PC-3 (cell line): ENCODE measurements around the gene TMUB1.

ENCODE experiments used
- EZH2 ChIP-seq: fragments of 300-600 bp; sonication (generic); IDR thresholded peaks from one replicate; pipeline ENCODE4 v1.6.1; 2017; ENCODE audit warnings: antibody characterized with exemption, mild to moderate bottlenecking, low read length; ENCODE audit not compliant: unreplicated experiment
- TF ChIP-seq, protein P1 (sequence below): fragments of 300-600 bp; sonication (generic); conservative IDR thresholded peaks from 2 replicates; pipeline ENCODE4 v1.5.1; 2017; ENCODE audit warnings: antibody characterized with exemption, low read depth, mild to moderate bottlenecking, low read length

DNA sequence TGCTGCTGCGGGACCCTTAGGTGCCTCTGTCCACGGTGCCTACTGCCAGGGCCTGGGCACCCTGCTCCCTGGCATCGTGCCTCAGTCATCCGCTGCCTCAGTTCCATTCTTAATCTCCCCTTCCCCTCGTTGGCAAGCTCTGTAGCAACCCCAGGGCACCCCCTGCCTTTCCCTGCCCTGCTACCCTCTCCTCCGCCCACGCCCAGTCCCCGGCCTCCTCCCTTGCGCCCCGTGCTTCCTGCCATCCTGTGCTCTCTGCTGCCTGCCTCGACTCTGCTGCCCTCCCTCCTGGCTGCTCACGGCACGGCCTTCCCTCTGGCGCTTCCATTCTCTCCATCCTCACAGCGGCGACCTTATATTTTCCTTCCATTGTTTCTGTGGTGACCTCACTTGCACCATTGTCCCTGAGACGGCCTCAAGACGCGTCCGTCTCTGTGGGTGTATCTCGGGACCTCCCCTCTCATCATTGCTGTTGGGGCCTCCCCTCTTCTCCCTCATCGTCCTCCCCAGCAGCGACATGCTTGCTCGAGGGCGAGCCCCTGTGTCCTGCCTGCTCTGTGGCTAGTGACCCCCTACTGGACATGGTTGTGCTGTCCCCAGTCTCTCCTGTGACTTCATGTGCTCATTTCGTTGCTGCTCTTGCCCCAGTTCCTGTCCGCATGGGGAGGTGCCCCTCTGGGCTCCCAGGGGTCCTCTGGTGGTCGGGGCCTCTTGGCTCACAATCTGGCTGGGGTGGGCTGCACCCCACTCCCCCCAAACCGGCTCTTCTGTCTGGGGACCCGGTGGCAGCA is 38.3 kb upstream of the TMUB1 start:
- TF ChIP-seq, protein P1, sequence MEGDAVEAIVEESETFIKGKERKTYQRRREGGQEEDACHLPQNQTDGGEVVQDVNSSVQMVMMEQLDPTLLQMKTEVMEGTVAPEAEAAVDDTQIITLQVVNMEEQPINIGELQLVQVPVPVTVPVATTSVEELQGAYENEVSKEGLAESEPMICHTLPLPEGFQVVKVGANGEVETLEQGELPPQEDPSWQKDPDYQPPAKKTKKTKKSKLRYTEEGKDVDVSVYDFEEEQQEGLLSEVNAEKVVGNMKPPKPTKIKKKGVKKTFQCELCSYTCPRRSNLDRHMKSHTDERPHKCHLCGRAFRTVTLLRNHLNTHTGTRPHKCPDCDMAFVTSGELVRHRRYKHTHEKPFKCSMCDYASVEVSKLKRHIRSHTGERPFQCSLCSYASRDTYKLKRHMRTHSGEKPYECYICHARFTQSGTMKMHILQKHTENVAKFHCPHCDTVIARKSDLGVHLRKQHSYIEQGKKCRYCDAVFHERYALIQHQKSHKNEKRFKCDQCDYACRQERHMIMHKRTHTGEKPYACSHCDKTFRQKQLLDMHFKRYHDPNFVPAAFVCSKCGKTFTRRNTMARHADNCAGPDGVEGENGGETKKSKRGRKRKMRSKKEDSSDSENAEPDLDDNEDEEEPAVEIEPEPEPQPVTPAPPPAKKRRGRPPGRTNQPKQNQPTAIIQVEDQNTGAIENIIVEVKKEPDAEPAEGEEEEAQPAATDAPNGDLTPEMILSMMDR, result no peak
- TF ChIP-seq EZH2, result no peak
